GM12878 (cell line): Measurements from ENCODE around the gene MYMK. TPM values are rescaled to one million over a fixed set of nuclear protein-coding genes. Genes with fewer than 3 reads are reported as not detected.

Experiments used
- ATAC-seq: fragments of 200-7000 bp; cut with Tn5 transposase; 3 replicates; pipeline ENCODE4 v1.9.1; 2020; ENCODE audit warnings: mild to moderate bottlenecking, moderate library complexity
- BruUV-seq: library from RNA; stranded (reverse); fragments of 400-500 nt; replicated peaks from 2 replicates; lab custom pipeline; 2021; lab: Mats Ljungman, UMichigan
- CTCF ChIA-PET: fragments of 300-600 bp; sonication (Branson Sonifier 250); formaldehyde crosslinking; extraction: SDS; loops from one replicate; lab custom pipeline; 2021; ENCODE audit warnings: inconsistent platforms; lab: Yijun Ruan, JAX
- POLR2A ChIA-PET: fragments of 350-600 bp; formaldehyde crosslinking; extraction: SDS; loops from one replicate; lab custom pipeline; 2021; ENCODE audit warnings: inconsistent platforms; lab: Charles Lee
- RAD21 ChIA-PET: fragments of 300-600 bp; sonication (Branson Sonifier 250); formaldehyde crosslinking; loops from one replicate; lab custom pipeline; 2023; ENCODE audit warnings: antibody characterized with exemption; ENCODE audit not compliant: unreplicated experiment; lab: Charles Lee
- SMC1A ChIA-PET: fragments of 300-600 bp; sonication (Branson Sonifier 250); formaldehyde crosslinking; loops from one replicate; lab custom pipeline; 2023; ENCODE audit not compliant: unreplicated experiment, uncharacterized antibody; lab: Charles Lee
- DNase-seq: peaks from one replicate; pipeline ENCODE4 v3.0.0-alpha.2; 2011; ENCODE audit warnings: low read depth, low spot score
- FAIRE-seq: peaks from 3 replicates; lab custom pipeline; 2011; peaks lifted over from hg19 to GRCh38; lab: Jason Lieb, UNC
- H2AFZ ChIP-seq: 2 replicates; pipeline ENCODE4 v1.6.0; 2011; ENCODE audit warnings: low read depth, low read length, control low read depth; ENCODE audit not compliant: control insufficient read depth
- H3K27ac ChIP-seq: 2 replicates; pipeline ENCODE4 v1.5.1; 2011; ENCODE audit warnings: control low read depth; ENCODE audit not compliant: control insufficient read depth, insufficient read depth
- H3K27me3 ChIP-seq, 2 experiments: replicated peaks in 1 of 2; 2 replicates each; pipeline versions ENCODE4 v1.6.0 to v1.6.1; 2011; ENCODE audit warnings: low read length in 1 of 2; ENCODE audit not compliant: control insufficient read depth in 2 of 2, insufficient read depth in 2 of 2
- H3K36me3 ChIP-seq, 2 experiments: 2 replicates each; pipeline ENCODE4 v1.5.1; 2011; ENCODE audit warnings: low read length in 1 of 2; ENCODE audit not compliant: control insufficient read depth in 2 of 2, insufficient read depth in 2 of 2
- H3K4me1 ChIP-seq: 2 replicates; pipeline ENCODE4 v1.6.1; 2011; ENCODE audit warnings: mild to moderate bottlenecking, low read length, moderate library complexity, mixed read lengths; ENCODE audit not compliant: control insufficient read depth, insufficient read depth
- H3K4me2 ChIP-seq: 2 replicates; pipeline ENCODE4 v1.6.0; 2011; ENCODE audit warnings: control low read depth; ENCODE audit not compliant: control insufficient read depth, insufficient read depth
- H3K4me3 ChIP-seq: fragments of 200-600 bp; sonication (generic); 2 replicates; pipeline ENCODE4 v1.5.1; 2016
- H3K79me2 ChIP-seq: 2 replicates; pipeline ENCODE4 v1.6.0; 2011; ENCODE audit warnings: low read length; ENCODE audit not compliant: control insufficient read depth, insufficient read depth
- H3K9ac ChIP-seq: 2 replicates; pipeline ENCODE4 v1.8.0; 2011; ENCODE audit warnings: low read length, control low read depth, mixed read lengths; ENCODE audit not compliant: control insufficient read depth, insufficient read depth
- H3K9me3 ChIP-seq: replicated peaks from 3 replicates; pipeline ENCODE4 v1.5.1; 2011; ENCODE audit warnings: mild to moderate bottlenecking, low read length; ENCODE audit not compliant: control insufficient read depth, insufficient read depth
- H4K20me1 ChIP-seq: 2 replicates; pipeline ENCODE4 v1.6.0; 2011; ENCODE audit not compliant: control insufficient read depth, insufficient read depth
- ATF7 ChIP-seq: fragments of 450-650 bp; IDR thresholded peaks from 2 replicates; pipeline ENCODE4 v1.6.1; 2016; ENCODE audit warnings: low read depth, mild to moderate bottlenecking
- BMI1 ChIP-seq: fragments of 450-650 bp; IDR thresholded peaks from 2 replicates; pipeline ENCODE4 v1.6.1; 2016; ENCODE audit warnings: mild to moderate bottlenecking, moderate library complexity, borderline replicate concordance
- CHD4 ChIP-seq: fragments of 200-600 bp; sonication (generic); IDR thresholded peaks from 2 replicates; pipeline ENCODE4 v1.6.1; 2016; ENCODE audit warnings: mild to moderate bottlenecking
- FOXM1 ChIP-seq: IDR thresholded peaks from 2 replicates; pipeline ENCODE4 v1.6.1; 2012; ENCODE audit warnings: low read depth, mild to moderate bottlenecking, inconsistent platforms, low read length, moderate library complexity
- IKZF2 ChIP-seq, 2 experiments: fragments of 450-650 bp; IDR thresholded peaks; 2 replicates each; pipeline ENCODE4 v1.6.1; 2017; ENCODE audit warnings: mild to moderate bottlenecking in 2 of 2, moderate library complexity in 2 of 2
- LARP7 ChIP-seq: fragments of 450-650 bp; IDR thresholded peaks from 2 replicates; pipeline ENCODE4 v1.6.1; 2017; ENCODE audit warnings: mild to moderate bottlenecking
- NFXL1 ChIP-seq: fragments of 450-650 bp; IDR thresholded peaks from 2 replicates; pipeline ENCODE4 v1.6.1; 2017; ENCODE audit warnings: antibody characterized with exemption, mild to moderate bottlenecking, borderline replicate concordance
- POLR2A ChIP-seq: IDR thresholded peaks from 2 replicates; pipeline ENCODE4 v1.6.1; 2011; ENCODE audit warnings: low read depth, mild to moderate bottlenecking, low read length
- PRDM15 ChIP-seq: fragments of 450-650 bp; formaldehyde crosslinking; IDR thresholded peaks from 2 replicates; pipeline ENCODE4 v1.4.0; 2020; ENCODE audit warnings: mild to moderate bottlenecking, moderate library complexity
- whole genome bisulfite sequencing: methylation state at CpG from one replicate; pipeline ENCODE4 v1.1.6; 2016; ENCODE audit warnings: low lambda C conversion rate; ENCODE audit not compliant: insufficient replicate concordance, insufficient coverage; ENCODE audit errors: missing lambda C conversion rate; 5-methylcytosine and 5-hydroxymethylcytosine counted together
- in situ Hi-C: fragments of 300-500 bp; cut with MboI; formaldehyde crosslinking; loops from 9 replicates; pipeline ENCODE4 v1.14.3; 2018; ENCODE audit warnings: mixed read lengths
- intact Hi-C: fragments of 100-400 bp; cut with micrococcal nuclease; formaldehyde crosslinking; loops from one replicate; pipeline ENCODE4 v1.14.2; 2022; ENCODE audit not compliant: unreplicated experiment
- polyA plus RNA-seq, 11 experiments: library from polyadenylated mRNA; depleted of rRNA in 4 of 11; unstranded in 6 of 11; stranded (reverse) in 5 of 11; fragments of >200 nt; fragmentation: Nextera tagmentation in 4 of 11; fragmentation: Illumina TruSeq in 1 of 11; extraction: Ambion mirVana in 4 of 11; extraction: Trizol in 1 of 11; gene quantifications; 1 replicate in 1 of 11; 2 replicates in 10 of 11; pipeline versions ENCODE4 v1.2.1 to v1.2.3, GENCODE V29; 2011 to 2016; ENCODE audit warnings: inconsistent platforms in 2 of 11, missing spikeins in 2 of 11, low read depth in 1 of 11
- total RNA-seq, 4 experiments: library from RNA; depleted of rRNA in 3 of 4; stranded (reverse); fragments of >200 nt in 3 of 4; fragmentation: Illumina TruSeq in 1 of 4; extraction: Trizol in 1 of 4; gene quantifications; 2 replicates each; pipeline versions ENCODE4 v1.2.1 to v1.2.3, GENCODE V29; 2013 to 2021
- TF ChIP-seq, protein P1 (sequence below): fragments of 450-650 bp; IDR thresholded peaks from 2 replicates; pipeline ENCODE4 v1.6.1; 2014; ENCODE audit warnings: mild to moderate bottlenecking
- TF ChIP-seq, protein P2 (sequence below): fragments of 450-650 bp; IDR thresholded peaks from 2 replicates; pipeline ENCODE4 v1.6.1; 2017; ENCODE audit warnings: mild to moderate bottlenecking, moderate library complexity
- TF ChIP-seq, protein P3 (sequence below): fragments of 150-350 bp; IDR thresholded peaks from 2 replicates; pipeline ENCODE4 v1.6.1; 2014; ENCODE audit warnings: mild to moderate bottlenecking, low read depth, low read length
- TF ChIP-seq, protein P4 (sequence below): fragments of 450-650 bp; IDR thresholded peaks from 2 replicates; pipeline ENCODE4 v1.6.1; 2016; ENCODE audit warnings: mild to moderate bottlenecking

The MYMK gene
- total and polyA plus RNA-seq, 10 of the 15 experiments (the other 5 are each of a cell fraction or from before 2014, with no cell fraction given) = not detected

DNA sequence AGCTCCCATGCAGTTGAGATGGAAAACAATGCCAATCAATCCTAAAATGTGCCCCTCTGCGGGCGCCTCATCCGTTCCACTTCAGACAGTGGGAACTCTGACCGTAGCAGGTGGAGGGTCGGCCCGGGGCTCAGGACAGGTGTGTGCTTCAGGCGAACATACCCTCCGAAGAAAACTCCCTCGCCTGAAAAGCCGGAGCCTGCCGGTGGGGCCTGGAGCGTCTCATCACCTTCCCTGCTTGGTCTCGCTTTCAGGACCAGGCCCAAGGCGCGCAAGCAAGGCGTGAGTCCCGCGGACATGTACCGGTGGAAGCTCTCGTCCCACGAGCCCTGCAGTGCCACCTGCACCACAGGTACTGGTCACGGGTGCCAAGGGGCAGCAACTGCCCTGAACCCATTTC, 36.2 kb upstream of the MYMK start:
- Histone ChIP-seq H3K4me2 (no peak overlapping the region), H3K27me3 (no peaks in the 10 kb centered on the region), H4K20me1 (no peaks in the 10 kb centered on the region), H3K36me3 (no peaks in the 10 kb centered on the region), H3K27ac (no peak overlapping the region), H3K9ac (no peak overlapping the region), H3K4me3 (no peak overlapping the region), H3K79me2 (no peaks in the 10 kb centered on the region), H2AFZ (no peak overlapping the region), H3K4me1 (peaks cover 15% of the 10 kb centered on the region), H3K9me3 (no peaks in the 10 kb centered on the region)
- intact Hi-C loops (no loop called here), in situ Hi-C loops (no loop called here)
- POLR2A ChIA-PET = no interaction called here
- FAIRE-seq = no peak
- DNase-seq = no peak
- BruUV-seq = no TSS peak
- TF ChIP-seq PRDM15 (no peak), FOXM1 (no peak), LARP7 (no peak), ATF7 (no peak), BMI1 (no peak), NFXL1 (no peak), IKZF2 (IDR thresholded peaks at IDR 0.05) (no peak), CHD4 (no peak), POLR2A (no peak)
- TF ChIP-seq, protein P1, sequence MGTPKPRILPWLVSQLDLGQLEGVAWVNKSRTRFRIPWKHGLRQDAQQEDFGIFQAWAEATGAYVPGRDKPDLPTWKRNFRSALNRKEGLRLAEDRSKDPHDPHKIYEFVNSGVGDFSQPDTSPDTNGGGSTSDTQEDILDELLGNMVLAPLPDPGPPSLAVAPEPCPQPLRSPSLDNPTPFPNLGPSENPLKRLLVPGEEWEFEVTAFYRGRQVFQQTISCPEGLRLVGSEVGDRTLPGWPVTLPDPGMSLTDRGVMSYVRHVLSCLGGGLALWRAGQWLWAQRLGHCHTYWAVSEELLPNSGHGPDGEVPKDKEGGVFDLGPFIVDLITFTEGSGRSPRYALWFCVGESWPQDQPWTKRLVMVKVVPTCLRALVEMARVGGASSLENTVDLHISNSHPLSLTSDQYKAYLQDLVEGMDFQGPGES = no peak
- TF ChIP-seq, protein P2, sequence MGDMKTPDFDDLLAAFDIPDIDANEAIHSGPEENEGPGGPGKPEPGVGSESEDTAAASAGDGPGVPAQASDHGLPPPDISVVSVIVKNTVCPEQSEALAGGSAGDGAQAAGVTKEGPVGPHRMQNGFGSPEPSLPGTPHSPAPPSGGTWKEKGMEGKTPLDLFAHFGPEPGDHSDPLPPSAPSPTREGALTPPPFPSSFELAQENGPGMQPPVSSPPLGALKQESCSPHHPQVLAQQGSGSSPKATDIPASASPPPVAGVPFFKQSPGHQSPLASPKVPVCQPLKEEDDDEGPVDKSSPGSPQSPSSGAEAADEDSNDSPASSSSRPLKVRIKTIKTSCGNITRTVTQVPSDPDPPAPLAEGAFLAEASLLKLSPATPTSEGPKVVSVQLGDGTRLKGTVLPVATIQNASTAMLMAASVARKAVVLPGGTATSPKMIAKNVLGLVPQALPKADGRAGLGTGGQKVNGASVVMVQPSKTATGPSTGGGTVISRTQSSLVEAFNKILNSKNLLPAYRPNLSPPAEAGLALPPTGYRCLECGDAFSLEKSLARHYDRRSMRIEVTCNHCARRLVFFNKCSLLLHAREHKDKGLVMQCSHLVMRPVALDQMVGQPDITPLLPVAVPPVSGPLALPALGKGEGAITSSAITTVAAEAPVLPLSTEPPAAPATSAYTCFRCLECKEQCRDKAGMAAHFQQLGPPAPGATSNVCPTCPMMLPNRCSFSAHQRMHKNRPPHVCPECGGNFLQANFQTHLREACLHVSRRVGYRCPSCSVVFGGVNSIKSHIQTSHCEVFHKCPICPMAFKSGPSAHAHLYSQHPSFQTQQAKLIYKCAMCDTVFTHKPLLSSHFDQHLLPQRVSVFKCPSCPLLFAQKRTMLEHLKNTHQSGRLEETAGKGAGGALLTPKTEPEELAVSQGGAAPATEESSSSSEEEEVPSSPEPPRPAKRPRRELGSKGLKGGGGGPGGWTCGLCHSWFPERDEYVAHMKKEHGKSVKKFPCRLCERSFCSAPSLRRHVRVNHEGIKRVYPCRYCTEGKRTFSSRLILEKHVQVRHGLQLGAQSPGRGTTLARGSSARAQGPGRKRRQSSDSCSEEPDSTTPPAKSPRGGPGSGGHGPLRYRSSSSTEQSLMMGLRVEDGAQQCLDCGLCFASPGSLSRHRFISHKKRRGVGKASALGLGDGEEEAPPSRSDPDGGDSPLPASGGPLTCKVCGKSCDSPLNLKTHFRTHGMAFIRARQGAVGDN = no peak
- TF ChIP-seq, protein P3, sequence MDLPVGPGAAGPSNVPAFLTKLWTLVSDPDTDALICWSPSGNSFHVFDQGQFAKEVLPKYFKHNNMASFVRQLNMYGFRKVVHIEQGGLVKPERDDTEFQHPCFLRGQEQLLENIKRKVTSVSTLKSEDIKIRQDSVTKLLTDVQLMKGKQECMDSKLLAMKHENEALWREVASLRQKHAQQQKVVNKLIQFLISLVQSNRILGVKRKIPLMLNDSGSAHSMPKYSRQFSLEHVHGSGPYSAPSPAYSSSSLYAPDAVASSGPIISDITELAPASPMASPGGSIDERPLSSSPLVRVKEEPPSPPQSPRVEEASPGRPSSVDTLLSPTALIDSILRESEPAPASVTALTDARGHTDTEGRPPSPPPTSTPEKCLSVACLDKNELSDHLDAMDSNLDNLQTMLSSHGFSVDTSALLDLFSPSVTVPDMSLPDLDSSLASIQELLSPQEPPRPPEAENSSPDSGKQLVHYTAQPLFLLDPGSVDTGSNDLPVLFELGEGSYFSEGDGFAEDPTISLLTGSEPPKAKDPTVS = no peak
- TF ChIP-seq, protein P4, sequence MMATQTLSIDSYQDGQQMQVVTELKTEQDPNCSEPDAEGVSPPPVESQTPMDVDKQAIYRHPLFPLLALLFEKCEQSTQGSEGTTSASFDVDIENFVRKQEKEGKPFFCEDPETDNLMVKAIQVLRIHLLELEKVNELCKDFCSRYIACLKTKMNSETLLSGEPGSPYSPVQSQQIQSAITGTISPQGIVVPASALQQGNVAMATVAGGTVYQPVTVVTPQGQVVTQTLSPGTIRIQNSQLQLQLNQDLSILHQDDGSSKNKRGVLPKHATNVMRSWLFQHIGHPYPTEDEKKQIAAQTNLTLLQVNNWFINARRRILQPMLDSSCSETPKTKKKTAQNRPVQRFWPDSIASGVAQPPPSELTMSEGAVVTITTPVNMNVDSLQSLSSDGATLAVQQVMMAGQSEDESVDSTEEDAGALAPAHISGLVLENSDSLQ = no peak
- CTCF ChIA-PET = no interaction called here
- RAD21 ChIA-PET = no interaction called here
- 77% methylated on average over 22 of the region's 22 CpGs for WGBS
- SMC1A ChIA-PET = no interaction called here
- no peak for ATAC-seq
